Pons (tissue), 1 donor: ENCODE measurements around the gene CHST3.
A peak's percentile ranks its signal among the peaks of the same experiment; 100 is the strongest.

Source experiments
- DNase-seq: peaks from one replicate; pipeline ENCODE4 v3.0.0-alpha.2; 2016; ENCODE audit warnings: low spot score

Gene CHST3

DNA sequence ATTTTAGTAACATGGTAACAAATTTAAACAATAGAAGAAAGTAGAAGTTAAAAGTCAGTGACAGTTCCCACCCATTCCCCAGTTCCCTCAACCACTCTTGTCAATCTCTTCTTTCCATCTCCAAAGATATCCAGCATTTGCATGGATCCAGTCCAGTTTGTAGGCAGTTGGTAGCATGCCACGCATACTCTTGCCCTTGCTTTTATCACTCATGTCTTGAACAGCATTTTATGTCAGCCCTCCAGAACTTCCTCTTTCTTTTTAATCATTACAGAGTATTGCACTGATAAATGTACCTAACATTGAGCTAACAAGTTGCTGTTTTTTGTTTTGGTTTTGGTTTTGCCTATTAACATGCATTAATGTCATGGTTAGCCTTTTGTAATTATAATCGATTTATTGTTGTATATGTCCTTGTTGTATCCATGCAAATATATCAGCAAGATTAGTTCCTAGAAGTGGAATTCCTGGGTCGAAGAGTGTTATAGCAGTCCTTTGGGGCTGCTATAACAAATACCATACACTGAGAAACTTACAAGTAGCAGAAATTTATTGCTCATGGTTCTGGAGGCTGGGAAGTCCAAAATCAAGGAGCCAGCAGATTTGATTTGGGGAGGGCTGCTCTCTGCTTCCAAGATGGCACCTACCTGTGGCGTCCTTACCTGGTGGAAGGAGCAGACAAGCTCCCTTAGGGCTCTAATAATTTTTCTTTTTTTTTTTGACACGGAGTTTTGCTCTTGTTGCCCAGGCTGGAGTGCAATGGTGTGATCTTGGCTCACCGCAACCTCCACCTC is 25.7 kb downstream of the CHST3 start:
- no peak for DNase-seq

DNA sequence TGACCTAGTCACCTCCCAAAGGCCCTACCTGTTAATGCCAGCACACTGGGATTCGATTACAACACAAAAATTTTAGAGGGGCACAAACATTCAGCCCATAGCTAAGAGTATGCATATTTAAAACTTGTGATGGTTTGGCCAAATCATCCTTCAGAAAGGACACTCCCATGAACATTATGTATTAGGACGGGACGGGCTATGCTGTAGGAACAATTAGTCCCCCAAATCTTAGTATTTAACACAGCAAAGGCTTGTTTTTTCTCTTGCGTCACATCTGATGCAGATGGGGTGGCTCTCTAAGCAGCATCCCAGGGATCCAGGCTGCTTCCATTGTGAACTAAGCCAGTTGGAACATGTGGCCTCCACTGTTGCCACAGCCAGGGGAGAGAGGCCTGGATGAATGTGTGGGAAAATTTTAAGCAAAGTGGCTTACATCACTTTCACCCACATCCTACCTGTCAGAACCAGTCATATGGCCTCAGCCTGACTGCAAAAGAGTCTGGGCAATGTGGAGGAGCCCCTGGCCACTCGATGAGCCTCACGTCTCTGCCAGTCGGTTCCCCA is 26.6 kb downstream of the CHST3 start:
- peak; percentile 82 for DNase-seq

DNA sequence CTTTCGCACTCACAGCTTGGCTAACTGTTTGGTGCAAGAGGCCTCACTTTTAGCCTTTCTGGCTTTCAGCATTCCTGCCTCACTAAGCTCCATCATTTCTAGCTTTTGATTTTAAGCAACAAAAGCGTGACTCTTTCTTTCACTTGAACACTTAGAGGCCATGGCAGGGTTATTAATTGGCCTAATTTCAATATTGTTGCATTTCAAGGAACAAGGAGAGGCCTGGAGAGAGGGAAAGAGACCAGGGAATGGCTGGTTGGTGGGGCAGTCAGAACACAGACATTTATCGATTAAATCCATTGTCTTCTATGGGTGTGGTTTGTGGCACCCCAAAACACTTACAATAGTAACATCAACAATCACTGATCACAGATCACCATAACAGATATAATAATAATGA is 31.3 kb downstream of the CHST3 start:
- no peak for DNase-seq

DNA sequence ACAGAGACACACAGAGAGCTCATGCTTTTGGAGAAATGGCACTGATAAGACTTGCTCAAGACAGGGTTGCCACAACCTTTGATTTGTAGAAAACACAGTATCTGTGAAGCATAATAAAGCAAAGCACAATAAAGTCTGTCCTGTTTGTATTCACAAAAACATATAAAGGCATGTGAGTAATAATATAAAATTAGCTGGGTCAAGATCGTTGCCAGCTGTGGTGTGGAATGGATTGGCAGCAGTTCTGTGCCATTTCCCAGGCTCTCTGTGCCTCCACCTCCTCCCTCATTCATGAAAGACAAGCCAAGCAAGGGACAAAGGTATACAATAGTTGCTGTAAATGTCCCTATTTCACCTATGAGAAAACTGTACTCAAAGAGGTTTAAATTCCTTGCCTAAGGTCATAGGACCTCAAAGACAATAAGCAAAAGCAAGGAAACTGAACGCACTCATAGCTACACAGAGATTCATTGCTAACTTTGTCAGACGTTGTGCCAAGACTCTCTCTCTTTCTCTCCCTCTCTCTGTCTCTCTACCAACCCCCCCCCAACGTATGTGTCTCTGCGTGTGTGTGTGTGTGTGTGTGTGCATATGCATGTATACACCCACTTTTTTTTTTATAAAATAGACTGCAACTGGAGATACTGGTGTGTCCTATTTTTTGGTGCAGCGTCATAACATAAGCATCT is 31.8 kb downstream of the CHST3 start:
- DNase-seq = peak; percentile 63

DNA sequence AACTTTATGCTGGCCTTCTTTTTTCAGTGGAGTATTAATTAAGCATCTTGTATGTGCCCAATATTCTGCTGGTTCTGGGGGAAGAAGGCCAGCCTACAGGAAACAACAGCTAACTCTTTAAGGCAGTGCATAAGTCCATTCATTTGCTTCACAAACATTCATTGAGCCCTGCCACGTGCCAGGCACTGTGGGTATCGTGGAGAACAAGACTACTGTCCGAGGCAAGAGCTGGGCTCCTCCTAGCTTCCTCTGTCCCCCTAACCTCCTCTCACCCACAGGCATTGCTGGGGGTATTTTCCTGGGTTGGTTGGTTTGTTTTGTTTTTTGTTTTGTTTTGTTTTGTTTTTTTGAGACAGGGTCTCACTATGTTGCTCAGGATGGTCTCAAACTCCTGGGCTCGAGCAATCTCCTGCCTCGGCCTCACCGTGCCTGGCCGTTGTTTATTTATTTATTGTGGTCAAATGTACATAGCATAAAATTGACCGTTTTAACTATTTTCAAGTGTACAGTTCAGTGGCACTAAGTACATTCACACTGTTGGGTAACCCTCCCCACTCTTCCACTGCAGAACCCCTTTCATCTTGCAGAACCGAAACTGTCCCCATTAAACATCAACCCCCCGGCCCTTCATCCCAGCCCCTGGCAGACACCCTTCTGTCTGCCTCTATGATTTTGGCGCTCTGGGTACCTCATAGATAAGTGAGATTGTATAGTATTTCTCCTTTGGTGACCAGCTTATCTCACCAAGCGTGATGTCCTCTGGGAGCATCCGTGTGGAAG is 32.6 kb downstream of the CHST3 start:
- peak; percentile 97 for DNase-seq

DNA sequence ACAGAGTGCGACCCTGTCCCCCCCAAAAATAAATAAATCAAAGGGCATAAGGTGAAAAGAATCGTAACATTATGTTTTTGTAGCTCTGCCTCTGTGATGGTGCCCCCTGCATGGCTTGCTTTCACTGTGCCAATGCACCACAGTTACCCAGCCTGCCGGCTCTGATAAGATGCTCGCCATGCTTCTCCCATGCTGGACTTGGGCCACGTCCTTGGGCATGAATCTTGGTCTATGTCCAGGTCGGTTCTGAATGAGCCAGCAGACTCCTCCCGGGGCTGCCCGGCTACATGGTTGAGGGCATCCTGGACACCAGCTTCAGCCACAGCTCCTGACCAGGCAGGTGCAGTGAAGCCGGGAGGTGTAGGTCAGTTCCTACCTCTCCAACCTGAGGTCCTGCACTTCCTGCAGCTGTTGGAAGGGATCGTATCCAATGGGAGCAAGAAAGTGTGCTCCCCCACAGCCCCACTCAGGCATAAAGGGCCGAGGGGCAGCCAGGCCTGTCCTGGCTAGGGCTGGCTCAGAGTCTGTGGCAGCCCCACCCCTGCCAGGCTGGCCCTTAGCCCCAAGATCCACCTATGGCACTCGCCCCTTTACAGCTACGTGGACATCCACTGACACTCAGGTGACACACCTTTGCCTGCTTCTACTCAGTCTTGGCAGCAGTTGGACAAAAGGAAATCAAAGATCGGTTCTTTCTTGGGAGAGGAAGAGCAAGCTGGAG is 34.1 kb downstream of the CHST3 start:
- peak; percentile 78 for DNase-seq

DNA sequence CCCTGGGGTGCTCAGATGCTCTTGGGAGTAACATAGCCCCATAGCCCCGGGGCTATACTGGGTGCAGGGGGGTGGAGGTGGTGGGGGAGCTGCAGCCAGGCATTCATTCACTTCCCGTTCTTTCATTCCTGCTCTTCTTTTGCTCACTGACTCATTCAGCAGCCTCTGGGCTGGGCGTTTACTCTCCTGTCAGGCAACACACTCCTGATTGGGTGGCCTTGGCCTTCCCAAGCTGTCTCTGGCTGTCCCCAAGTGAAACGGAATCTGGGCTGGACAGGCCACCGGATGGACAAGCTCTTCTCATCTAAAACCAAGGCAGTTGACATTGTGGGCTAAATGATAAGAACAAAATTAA is 34.6 kb downstream of the CHST3 start:
- DNase-seq = peak; percentile 58

DNA sequence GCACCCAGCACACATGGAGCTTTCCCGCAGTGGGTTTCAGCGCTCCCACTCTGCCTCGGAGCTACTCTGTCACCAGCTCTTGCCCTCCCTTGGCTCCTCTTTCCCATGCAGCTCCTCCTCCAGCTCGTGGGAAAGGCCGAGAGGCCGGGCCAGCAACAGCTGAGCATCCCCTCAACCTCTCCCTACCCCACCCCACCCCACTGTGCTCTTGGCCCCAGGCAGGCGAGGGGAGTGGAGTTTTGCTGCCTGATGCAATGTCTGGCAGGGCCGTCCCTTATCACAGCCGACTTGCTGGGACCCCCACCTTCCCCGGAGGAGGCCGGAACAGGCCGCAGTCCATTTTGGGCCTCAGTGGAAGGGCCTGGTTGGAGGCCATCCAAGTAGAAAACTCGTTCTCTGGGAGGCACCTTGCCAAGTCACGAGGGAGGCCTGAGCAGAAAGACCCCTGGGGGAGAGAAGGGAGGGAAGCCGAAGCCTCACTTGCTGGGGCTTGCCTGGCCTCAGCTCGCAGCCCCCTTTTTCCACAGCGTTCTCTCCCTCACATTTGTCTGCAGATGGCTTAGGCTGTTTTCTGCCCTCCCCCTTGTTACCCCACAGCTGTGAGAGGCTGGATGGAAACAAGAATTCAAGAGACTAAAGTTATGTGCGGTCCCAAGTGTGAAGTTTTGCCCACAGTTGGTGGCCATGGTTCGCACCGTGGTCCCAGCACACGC is 35.3 kb downstream of the CHST3 start:
- peak; percentile 84 for DNase-seq

DNA sequence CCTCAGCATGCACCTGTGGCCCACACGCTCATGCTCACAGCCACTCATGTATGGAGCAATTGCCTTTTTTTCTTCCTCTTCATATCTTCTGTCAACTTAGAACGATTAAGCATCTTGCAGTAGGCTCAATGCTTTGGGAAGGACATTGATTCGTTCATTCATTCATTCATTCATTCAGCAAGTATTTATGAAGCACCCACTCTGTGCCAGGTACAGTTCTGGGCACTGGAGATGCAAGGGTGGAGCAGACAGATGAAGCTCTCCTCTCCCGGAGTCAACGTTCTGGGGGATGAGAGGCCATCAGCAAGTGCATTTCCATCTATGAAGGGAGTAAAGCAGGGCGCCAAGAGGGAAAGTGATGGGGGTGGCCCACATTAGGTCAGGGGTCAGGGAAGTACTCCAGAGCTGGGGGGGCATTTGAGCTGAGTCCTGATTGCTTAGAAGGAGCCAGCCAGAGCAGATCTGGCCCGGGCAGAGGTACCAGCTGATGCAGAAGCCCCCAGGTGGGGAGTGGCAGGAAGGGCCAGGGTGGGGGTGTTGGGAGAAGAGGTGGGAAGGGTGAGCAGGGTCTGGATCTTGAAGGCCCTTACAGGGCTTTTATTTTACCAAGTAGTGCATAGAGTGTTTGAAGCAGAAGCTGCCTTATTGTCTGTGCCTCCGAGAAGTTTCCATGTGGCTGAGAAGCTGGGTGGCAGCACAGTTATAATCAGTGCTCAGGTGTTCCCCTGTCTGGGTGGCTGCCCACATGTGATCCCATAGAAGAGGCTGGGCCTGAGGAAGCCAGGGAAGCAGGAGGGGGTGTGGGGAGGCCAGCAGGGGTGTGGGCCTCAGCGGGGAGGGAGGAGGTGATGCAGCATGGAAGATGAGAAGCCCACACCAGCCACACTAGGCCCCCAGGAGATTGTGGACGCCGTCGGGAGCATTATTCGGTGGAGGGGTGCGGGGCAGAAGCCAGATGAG is 36.2 kb downstream of the CHST3 start:
- DNase-seq = no peak

DNA sequence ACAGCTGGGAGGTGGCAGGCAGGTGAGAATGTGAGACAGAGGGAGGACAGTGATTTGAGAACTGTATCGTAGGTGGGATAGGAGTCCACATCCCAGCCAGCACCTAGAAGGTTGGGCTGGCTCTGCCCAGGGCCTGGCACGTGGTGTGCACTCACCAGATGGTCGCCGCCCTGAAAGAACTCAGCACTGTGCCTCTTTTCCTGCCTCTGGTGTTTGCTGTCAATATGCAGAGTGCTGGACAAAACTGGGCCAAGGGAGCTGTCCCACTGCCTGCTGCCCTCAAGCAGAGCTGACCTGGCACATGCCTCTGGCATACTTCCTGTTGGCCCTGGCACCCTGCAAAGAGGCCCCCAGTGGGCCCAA is 36.8 kb downstream of the CHST3 start:
- DNase-seq = no peak

DNA sequence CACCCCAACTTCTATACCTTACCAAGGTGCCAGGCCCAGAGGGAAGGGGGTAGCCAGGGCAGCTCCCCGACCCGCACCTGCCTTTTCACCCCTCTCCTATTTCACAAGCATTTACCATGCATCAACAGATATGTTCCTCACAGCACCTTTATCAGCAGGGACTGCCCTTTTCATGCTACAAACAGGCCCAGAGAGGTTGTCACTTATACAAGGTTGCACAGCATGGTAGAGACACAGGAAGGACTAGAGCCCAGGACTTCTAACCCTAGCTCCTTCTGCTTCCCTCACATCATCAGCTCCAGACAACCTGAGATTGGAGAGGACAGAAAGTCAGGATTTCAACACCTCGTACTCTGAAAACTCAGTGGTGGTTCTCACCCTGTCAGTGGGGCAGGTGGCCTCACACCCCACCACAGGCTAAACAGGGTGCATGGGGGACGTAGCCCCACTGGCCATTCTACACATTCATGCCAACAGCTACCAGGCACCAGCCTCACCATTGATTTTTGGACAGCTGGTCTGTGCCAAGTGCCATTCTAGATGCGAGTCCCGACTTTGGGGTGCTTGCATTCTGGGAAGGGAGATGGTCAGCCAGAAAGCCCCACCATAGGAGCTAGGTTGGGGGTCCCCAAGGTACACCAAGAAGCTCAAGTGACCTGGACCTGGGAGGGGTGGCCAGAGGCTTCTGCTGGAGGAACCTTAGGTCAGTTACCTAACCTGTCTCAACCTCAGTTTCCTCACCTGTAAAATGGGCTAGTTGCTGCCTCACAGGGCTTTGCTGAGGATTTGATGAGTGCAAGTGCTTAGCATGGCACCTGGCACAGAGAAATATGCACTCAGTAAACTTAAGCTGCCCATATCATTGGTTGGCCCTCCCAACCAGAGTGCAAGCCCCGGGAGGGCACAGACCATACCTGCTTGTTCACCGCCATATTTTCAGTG is 38.4 kb downstream of the CHST3 start:
- DNase-seq = no peak

DNA sequence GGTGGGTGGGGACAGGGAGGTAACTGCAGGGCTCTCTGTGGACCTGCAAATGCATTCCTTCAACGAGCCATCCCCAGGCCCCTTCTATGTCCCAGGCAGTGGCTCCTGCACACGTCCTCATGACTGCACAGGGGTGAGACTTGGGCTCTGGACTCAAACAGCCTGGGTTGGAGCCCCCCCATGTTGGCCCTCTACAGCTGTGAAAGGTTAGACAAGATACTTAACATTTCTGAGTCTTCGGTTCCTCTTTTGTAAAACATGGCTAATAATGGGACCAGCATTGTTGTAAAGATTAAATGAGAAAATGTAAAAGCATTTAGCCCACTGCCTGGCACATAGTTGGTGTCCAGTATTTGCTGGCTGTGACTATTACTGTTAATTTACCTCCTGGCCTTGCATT is 41.8 kb downstream of the CHST3 start:
- DNase-seq = no peak

DNA sequence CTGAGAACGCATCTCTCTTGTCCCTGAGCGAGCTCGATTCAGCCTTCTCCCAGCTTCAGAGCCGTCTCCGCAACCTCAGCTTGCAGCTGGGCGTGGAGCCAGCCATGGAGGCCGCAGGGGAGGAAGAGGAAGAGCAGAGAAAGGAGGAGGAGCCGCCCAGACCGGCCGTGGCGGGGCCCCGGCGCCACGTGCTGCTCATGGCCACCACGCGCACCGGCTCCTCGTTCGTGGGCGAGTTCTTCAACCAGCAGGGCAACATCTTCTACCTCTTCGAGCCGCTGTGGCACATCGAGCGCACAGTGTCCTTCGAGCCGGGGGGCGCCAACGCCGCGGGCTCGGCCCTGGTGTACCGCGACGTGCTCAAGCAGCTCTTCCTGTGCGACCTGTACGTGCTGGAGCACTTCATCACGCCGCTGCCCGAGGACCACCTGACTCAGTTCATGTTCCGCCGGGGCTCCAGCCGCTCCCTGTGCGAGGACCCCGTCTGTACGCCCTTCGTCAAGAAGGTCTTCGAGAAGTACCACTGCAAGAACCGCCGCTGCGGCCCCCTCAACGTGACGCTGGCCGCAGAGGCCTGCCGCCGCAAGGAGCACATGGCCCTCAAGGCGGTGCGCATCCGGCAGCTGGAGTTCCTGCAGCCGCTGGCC is 43.2 kb downstream of the CHST3 start:
- DNase-seq = peak; percentile 71

DNA sequence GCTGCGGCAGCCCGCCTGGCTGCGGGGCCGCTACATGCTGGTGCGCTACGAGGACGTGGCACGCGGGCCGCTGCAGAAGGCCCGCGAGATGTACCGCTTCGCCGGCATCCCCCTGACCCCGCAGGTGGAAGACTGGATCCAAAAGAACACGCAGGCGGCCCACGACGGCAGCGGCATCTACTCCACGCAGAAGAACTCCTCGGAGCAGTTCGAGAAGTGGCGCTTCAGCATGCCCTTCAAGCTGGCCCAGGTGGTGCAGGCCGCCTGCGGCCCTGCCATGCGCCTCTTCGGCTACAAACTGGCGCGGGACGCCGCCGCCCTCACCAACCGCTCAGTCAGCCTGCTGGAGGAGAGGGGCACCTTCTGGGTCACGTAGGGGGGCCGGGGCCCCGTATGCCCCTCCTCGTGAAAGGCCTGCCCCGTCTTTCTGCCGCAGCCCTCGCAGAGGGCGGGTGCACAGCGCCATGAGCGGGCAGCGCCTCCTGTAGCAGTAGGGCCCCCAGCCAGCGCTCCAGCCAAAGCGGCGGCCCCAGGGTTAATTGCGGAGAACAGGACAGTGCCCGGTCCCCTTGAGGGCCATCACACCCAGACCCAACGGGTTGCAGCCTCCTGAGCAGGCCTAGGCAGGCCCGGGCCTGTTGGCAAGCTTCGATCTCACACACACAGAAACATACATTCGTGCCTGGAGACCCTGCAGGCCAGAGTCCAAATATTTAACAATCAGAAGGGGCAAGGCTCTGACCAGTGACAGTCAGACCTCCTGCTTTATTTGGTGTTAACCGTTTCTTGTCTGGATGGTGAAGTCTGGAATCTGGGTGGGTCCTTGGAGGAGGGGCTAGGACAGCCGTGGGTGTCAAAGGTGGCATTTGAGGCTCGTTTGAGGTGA is 44.1 kb downstream of the CHST3 start:
- DNase-seq = no peak

DNA sequence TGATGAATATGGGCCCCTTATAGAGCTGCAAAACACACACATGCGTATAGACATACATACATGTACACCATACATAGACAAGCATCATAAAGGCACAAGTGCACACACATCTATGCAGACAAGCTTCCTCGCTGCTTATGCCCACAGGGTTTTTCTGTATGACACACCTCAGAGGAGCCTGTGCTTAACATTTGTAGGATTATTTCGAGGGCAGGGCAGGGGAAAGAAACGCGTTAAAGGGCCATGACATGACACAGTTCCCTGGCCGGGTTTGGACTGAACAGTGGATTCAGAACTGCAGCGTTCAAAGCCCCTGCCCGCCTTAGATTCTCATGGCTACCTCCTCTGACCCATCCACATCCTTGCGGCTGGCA is 44.8 kb downstream of the CHST3 start:
- no peak for DNase-seq

DNA sequence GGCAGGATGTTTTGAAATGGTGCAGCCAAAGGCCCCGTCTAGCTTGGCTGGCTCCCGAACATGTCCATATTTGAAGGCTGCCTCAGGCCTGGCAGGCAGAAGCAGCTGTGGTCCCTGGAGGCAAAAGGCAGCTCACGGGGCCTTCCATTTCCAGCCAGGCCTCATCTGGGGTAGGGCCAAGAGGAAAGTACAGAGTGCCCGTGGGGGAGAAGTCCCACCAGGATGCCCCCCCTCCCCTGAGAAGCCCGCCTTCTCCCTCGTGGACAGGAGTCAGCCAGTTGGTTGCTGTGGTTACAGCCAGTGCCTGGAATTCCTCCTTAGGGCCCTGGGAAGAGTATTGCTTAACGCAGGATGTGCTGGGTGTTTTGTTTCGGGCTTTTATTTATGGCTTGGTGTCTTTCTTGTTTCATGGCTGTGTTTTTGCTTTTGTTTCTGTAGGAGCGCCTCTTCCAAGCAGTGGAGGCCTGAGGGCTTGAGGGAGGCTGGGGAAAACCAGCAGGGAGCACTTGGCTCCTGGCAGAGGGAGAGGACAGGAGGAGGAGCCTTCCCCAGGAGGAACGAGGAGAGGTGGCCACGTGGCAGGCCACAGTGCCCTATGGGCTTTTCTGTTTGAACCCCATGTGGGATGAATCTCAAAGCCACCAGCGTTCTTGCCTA is 45.4 kb downstream of the CHST3 start:
- DNase-seq = peak; percentile 80
